Measurements from ENCODE around the gene IFT57.
A peak's percentile ranks its signal among the peaks of the same experiment; 100 is the strongest.

The IFT57 gene

GRCh38 chr3:108124337-108125152 lies 97.7 kb downstream of the IFT57 start:
- peak; percentile 54 for DNase-seq

DNA sequence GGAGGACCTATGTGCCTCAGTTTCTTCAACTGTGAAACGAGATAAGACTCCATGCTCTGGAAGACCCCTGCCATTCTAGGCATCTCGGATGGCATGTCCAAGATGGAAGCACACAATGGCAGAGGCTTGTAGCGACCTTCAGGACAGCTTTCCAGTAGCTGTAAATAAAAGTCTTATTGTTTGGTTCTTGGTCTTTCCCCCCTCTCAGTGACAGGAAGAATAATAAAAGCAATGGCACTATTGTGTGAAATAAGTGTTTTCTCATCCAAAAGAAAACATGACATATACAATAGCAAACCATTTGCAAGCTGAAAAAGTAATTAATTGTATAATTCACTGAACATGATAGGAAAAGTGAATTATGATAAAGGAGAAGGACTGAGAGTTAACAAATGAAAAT lies 98.9 kb downstream of the IFT57 start:
- DNase-seq, result no peak

DNA sequence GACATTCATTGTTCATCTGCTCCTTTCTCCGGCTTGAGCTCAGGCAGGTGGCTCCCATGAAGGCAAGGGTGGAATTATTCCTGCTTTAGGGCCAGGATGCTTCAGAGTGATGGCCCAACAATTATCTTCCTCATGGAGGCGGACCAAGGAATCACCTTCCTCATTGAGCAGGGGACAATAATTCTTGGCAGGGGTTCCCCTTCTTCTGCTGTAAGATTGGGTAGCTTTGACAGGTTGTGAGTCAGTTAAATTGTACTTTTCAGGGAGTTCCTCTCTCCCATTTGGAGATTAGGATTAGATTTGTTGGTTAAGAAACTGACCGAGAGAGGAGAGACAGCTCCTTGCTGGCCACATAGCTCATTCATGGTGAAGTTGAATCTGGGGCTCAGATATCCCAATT lies 99.9 kb downstream of the IFT57 start:
- no peak for DNase-seq

GRCh38 chr3:108119398-108120104 lies 102.7 kb downstream of the IFT57 start:
- DNase-seq, result no peak

DNA sequence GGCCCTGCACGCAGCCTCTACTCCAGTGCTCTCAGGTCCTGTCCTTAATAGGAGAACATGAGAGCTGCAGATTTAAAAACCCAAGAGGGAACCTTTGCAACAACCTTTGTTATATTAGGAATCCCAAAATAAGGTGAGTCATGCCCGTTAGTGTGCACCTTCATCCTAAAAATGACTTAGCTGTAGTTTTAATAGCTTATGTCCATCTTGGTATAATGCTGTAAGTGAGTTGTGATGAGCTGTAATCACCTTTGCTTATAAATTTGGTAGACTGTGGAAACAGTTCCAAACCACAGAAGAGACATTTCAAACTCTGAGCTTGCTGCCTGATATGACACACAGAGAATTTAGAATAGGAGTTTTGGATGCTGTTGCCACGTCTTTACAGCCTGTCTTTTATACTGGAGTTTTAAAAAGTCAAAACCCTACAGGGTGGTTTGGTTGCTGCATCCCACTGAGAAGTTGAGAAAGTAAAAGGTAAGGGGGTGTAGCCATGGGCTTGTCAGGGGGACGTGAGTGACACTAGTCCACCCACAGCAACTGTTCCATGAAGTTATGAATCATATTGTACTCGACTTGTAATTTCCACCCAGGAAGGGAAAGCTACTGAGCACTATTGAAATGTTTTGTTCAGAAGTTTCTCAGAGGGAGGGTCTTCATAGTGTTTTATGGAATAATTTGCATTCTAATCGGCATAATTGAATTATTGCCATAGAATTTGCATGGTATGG lies 104.0 kb downstream of the IFT57 start:
- no peak for DNase-seq

GRCh38 chr3:108117241-108117775 lies 104.9 kb downstream of the IFT57 start:
- no peak for DNase-seq

- no peak for DNase-seq
These were observed 107.7 kb downstream of the IFT57 start for GRCh38 chr3:108114423-108115065.

DNA sequence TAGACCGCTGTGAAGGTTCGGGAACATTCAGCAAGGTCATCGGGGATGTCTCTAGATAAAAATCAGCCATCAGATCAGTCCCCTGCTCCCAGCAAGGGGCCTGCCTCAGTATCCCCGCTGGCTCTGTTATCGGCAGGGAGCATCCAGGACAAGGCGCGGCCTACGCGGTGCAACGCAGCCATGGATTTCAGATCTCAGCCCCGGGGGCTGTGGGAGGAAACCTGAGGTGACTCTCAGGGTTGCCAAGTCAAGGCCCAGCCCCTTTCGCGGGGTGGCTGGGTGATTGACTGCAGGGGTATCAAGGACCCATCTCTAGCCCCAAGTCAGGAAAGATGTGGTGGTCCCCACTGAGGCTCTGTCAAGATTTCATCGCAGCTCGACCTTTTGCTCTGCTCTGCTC lies 108.2 kb downstream of the IFT57 start:
- no peak for DNase-seq

DNA sequence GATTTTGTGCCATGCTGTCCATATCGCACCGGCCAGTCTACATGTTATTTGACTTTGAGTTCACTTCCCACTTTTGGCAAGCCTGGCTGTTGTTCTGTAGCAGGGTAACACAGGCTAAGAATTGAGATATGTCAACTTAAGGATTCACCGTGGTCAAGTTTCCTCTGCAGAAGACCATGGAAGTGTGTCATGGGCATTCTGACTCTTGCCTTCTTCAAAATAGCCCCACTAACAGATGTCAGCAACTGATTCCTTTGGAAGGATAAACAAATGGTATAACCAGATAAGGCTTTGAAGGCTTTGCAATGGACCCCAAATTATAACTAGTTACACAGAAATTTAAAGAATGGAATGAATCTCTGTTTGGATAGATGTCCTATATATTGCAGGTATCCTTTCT lies 111.3 kb downstream of the IFT57 start:
- DNase-seq, result no peak
